DOHH2 (cell line): ENCODE results near the gene CD72.
"Not testable (repeated sequence)": the region's sequence is repeated elsewhere in the genome, so short reads cannot be mapped to it uniquely, and the experiment has no call there.

Source experiments
- H3F3A ChIP-seq: fragments of 200-600 bp; sonication (generic), shearing (Covaris generic); 2 replicates; pipeline ENCODE4 v1.6.0; 2016; ENCODE audit warnings: antibody characterized with exemption, mild to moderate bottlenecking; ENCODE audit not compliant: control insufficient read depth, insufficient read depth
- H3K27ac ChIP-seq: fragments of 200-600 bp; sonication (generic); 2 replicates; pipeline ENCODE4 v1.5.1; 2014; ENCODE audit warnings: low read depth, mild to moderate bottlenecking, low read length, moderate library complexity
- H3K27me3 ChIP-seq: fragments of 200-600 bp; sonication (generic); 2 replicates; pipeline ENCODE4 v1.6.1; 2014; ENCODE audit warnings: mild to moderate bottlenecking, low read length, mixed read lengths; ENCODE audit not compliant: control insufficient read depth
- H3K36me3 ChIP-seq: fragments of 200-600 bp; sonication (generic); 2 replicates; pipeline ENCODE4 v1.6.1; 2014; ENCODE audit warnings: mild to moderate bottlenecking, low read length, moderate library complexity, mixed read lengths; ENCODE audit not compliant: control insufficient read depth
- H3K4me1 ChIP-seq: fragments of 200-600 bp; sonication (generic); 2 replicates; pipeline ENCODE4 v1.6.1; 2014; ENCODE audit warnings: mild to moderate bottlenecking, low read length, mixed read lengths; ENCODE audit not compliant: control insufficient read depth
- H3K4me2 ChIP-seq: fragments of 200-600 bp; sonication (generic); 2 replicates; pipeline ENCODE4 v1.6.0; 2014; ENCODE audit warnings: mild to moderate bottlenecking, low read length, moderate library complexity
- H3K4me3 ChIP-seq: fragments of 200-600 bp; sonication (generic); 2 replicates; pipeline ENCODE4 v1.5.1; 2014; ENCODE audit warnings: mild to moderate bottlenecking, low read length, mixed read lengths
- H3K79me2 ChIP-seq: fragments of 200-600 bp; sonication (generic); 2 replicates; pipeline ENCODE4 v1.6.1; 2014; ENCODE audit warnings: mild to moderate bottlenecking, low read length, mixed read lengths; ENCODE audit not compliant: control insufficient read depth
- H3K9me2 ChIP-seq: fragments of 200-600 bp; sonication (generic); replicated peaks from 2 replicates; pipeline ENCODE4 v1.6.1; 2014; ENCODE audit warnings: mild to moderate bottlenecking, low read length, mixed read lengths; ENCODE audit not compliant: control insufficient read depth
- H3K9me3 ChIP-seq: fragments of 200-600 bp; sonication (generic); 2 replicates; pipeline ENCODE4 v1.6.1; 2014; ENCODE audit warnings: antibody characterized with exemption, low read length, mixed read lengths; ENCODE audit not compliant: control insufficient read depth, insufficient read depth
- H4K20me1 ChIP-seq: fragments of 200-600 bp; sonication (generic); 2 replicates; pipeline ENCODE4 v1.6.0; 2014; ENCODE audit warnings: low read depth, mild to moderate bottlenecking, antibody characterized with exemption, low read length, moderate library complexity; ENCODE audit not compliant: control insufficient read depth, insufficient read depth
- EZH2phosphoT487 ChIP-seq: fragments of 200-600 bp; sonication (generic); IDR thresholded peaks from 2 replicates; pipeline ENCODE4 v1.6.1; 2017; ENCODE audit warnings: borderline replicate concordance, mild to moderate bottlenecking, antibody characterized with exemption, low read length, moderate library complexity, mixed read lengths
- TF ChIP-seq, protein P1 (sequence below): fragments of 200-600 bp; sonication (generic); IDR thresholded peaks from one replicate; pipeline ENCODE4 v1.5.1; 2014; ENCODE audit warnings: antibody characterized with exemption, mild to moderate bottlenecking, low read depth, low read length; ENCODE audit not compliant: poor library complexity, severe bottlenecking

The CD72 gene

DNA sequence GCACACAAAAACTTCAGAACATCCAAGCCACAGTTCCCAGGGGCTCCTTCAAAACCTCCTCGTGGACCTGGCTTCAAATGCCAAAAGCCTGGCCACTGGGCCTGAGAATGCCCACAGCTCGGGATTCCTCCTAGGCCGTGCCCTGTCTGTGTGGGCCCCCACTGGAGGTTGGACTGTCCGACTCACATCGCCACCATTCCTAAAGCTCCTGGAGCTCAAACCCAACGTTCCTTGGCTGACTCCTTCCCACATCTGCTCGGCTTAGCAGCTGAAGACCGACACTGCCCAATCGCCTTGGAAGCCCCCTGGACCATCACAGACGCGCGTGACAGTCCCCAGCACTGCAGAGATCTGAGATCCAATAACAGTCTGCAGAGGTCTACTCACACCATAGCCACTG, 24.8 kb upstream of the CD72 start:
- no peak overlapping the region for H3K27ac ChIP-seq
- no peaks in the 10 kb centered on the region for H3K9me2 ChIP-seq
- TF ChIP-seq EZH2phosphoT487: no peak
- TF ChIP-seq, protein P1, sequence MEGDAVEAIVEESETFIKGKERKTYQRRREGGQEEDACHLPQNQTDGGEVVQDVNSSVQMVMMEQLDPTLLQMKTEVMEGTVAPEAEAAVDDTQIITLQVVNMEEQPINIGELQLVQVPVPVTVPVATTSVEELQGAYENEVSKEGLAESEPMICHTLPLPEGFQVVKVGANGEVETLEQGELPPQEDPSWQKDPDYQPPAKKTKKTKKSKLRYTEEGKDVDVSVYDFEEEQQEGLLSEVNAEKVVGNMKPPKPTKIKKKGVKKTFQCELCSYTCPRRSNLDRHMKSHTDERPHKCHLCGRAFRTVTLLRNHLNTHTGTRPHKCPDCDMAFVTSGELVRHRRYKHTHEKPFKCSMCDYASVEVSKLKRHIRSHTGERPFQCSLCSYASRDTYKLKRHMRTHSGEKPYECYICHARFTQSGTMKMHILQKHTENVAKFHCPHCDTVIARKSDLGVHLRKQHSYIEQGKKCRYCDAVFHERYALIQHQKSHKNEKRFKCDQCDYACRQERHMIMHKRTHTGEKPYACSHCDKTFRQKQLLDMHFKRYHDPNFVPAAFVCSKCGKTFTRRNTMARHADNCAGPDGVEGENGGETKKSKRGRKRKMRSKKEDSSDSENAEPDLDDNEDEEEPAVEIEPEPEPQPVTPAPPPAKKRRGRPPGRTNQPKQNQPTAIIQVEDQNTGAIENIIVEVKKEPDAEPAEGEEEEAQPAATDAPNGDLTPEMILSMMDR: no peak
- no peaks in the 10 kb centered on the region for H3K27me3 ChIP-seq
- H4K20me1 ChIP-seq: no peaks in the 10 kb centered on the region
- peaks cover 3% of the 10 kb centered on the region; the same call in 1 of the 2 replicates for H3K36me3 ChIP-seq
- H3K9me3 ChIP-seq: no peaks in the 10 kb centered on the region
- no peak overlapping the region for H3K4me3 ChIP-seq
- H3F3A ChIP-seq: peaks cover 12% of the 10 kb centered on the region
- H3K4me2 ChIP-seq: no peak overlapping the region
- peaks cover 40% of the 10 kb centered on the region for H3K4me1 ChIP-seq
- peaks cover 6% of the 10 kb centered on the region; the same call in 1 of the 2 replicates for H3K79me2 ChIP-seq

DNA sequence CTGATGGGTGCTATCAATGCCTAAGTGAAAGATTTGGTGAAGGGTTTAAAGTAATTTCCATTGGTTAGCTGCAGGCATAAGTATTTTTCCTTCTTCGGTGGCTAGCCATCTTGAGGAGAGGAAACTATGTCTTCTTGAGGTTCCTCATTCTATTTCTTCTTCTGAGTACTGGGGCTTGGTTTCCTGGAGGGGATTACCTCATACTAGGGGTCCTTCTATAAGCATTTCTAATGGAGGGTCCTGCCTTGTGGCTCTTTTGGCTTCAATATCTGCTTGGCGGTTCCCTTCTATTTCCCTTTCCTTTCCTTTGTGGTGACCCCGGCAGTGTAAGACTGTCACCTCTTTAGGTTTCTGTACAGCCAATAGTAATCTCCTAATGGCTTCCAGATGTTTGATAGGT, 23.3 kb upstream of the CD72 start:
- not testable (repeated sequence) for H3K4me3 ChIP-seq, H4K20me1 ChIP-seq, H3K36me3 ChIP-seq, H3K9me3 ChIP-seq, H3F3A ChIP-seq, H3K9me2 ChIP-seq, H3K27ac ChIP-seq, H3K79me2 ChIP-seq, H3K27me3 ChIP-seq, H3K4me2 ChIP-seq
- H3K4me1 ChIP-seq: peaks cover 42% of the 10 kb centered on the region

DNA sequence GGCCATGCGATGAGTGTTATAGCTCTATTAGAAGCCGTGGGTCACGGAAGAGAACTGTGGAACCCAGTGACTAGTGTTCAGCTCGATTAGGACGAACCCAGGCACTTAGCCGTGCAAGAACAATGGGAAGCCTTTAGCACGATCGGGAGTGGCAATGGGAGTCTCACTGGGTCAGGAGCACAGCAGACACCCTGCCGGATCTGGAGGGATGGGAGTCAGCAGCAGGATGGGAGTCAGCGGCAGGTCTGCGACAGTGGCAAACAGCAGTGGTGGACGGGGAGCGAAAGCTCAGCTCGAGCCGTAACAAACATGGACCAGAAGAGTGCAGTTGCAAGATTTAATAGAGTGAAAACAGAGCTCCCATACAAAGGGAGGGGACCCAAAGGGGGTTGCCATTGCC, 22.2 kb upstream of the CD72 start:
- H3K9me3 ChIP-seq, H3K36me3 ChIP-seq, H3K27ac ChIP-seq, H3K79me2 ChIP-seq, H3K9me2 ChIP-seq, H3F3A ChIP-seq, H3K4me2 ChIP-seq, H4K20me1 ChIP-seq, H3K27me3 ChIP-seq, H3K4me3 ChIP-seq: not testable (repeated sequence)
- peaks cover 49% of the 10 kb centered on the region for H3K4me1 ChIP-seq

DNA sequence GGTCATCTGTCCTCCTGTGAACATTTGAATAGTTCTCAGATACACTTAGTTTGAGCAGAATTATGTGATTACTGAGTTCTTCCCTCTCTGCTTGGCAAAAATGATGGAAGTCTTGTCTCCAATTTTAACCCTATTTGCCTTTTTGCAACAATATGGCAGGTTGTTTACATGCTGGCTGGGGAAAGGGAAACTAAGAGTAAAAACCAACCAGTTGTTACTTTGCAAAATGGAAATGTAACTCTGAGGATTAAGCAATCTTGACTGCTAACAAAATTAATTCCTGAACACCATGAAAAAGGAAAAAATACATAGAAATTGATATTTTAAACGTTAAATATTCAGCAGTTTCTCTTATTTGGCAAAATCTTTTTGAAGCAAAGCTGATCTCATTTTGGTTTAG, 21.4 kb upstream of the CD72 start:
- no peaks in the 10 kb centered on the region for H3K27me3 ChIP-seq
- peaks cover 3% of the 10 kb centered on the region; the same call in 1 of the 2 replicates for H3K36me3 ChIP-seq
- H3K4me3 ChIP-seq: no peak overlapping the region
- no peak overlapping the region for H3K27ac ChIP-seq
- H3K4me1 ChIP-seq: peaks cover 53% of the 10 kb centered on the region
- no peak for TF ChIP-seq EZH2phosphoT487
- TF ChIP-seq, protein P1: no peak
- peak overlapping the region; percentile 27; the same call in 1 of the 2 replicates for H3K4me2 ChIP-seq
- H3K9me2 ChIP-seq: no peaks in the 10 kb centered on the region
- no peaks in the 10 kb centered on the region for H4K20me1 ChIP-seq
- H3F3A ChIP-seq: peaks cover 16% of the 10 kb centered on the region
- H3K9me3 ChIP-seq: no peaks in the 10 kb centered on the region
- no peaks in the 10 kb centered on the region for H3K79me2 ChIP-seq

DNA sequence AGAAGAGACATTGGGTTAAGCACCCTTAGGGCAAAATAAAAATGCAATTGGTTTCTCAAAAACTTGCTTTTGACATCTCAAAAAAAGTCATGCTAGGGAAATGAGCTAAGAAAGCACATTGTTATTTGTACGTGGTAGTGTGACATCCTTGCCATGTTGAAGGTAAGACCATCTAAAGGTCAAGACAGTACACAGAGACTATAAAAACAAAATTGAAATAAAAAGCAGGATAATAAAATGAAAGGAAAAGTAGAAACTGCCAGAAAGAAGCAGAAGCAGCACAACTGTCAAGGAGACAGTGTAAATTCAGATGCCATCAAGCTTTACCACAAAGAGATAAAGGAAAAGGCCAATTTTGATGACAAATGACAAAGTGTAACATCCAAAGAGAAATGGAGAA, 21.0 kb upstream of the CD72 start:
- not testable (repeated sequence) for H3K9me3 ChIP-seq, H4K20me1 ChIP-seq, H3K9me2 ChIP-seq, H3K79me2 ChIP-seq, H3K36me3 ChIP-seq, H3K4me3 ChIP-seq, H3K27me3 ChIP-seq, H3K27ac ChIP-seq
- peaks cover 57% of the 10 kb centered on the region for H3K4me1 ChIP-seq
- H3K4me2 ChIP-seq: peak overlapping the region; percentile 27; the same call in 1 of the 2 replicates
- peaks cover 16% of the 10 kb centered on the region for H3F3A ChIP-seq

DNA sequence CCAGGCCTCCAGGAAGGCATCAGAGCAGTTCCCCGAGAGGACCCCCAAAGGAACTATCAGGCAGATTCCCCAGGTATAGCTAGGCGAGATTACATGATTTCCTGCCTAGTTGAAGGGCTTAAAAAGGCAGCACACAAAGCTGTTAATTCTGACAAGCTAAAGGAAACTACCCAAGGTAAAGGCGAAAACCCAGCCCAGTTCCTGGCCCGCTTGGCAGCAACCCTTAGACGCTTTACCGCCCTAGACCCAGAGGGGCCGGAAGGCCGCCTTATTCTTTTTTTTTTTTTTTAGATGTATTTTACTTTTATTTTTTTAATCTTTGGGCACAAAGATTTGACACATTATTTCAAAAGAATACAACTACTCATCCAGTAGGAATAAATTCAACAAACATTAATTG, 20.5 kb upstream of the CD72 start:
- H3F3A ChIP-seq: peaks cover 19% of the 10 kb centered on the region
- not testable (repeated sequence) for H3K27me3 ChIP-seq, H3K9me3 ChIP-seq, H3K9me2 ChIP-seq, H4K20me1 ChIP-seq, H3K36me3 ChIP-seq, H3K79me2 ChIP-seq, H3K27ac ChIP-seq, H3K4me3 ChIP-seq
- peak overlapping the region; percentile 35; the same call in 1 of the 2 replicates for H3K4me2 ChIP-seq
- peaks cover 61% of the 10 kb centered on the region for H3K4me1 ChIP-seq

DNA sequence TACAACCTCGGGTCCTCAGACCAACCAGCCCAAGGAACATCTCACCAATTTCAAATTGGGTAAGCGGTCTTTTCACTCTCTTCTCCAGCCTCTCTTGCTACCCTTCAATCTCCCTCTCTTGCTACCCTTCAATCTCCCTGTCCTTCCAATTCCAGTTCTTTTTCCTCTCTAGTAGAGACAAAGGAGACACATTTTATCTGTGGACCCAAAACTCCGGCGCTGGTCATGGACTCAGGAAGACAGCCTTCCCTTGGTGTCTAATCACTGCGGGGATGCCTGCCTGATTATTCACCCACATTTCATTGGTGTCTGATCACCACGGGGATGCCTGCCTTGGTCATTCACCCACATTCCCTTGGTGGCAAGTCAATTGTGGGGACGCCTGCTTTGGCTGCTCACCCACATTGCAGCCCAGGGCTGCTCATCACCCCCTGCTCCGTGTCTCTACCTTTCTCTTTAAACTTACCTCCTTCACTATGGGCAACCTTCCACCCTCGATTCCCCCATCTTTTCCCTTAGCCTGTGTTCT, 19.3 kb upstream of the CD72 start:
- peaks cover 65% of the 10 kb centered on the region for H3K4me1 ChIP-seq
- not testable (repeated sequence) for H3K27ac ChIP-seq, H4K20me1 ChIP-seq

More for the DNA sequence above, 19.3 kb upstream of the CD72 start:
- H3K36me3 ChIP-seq, H3K4me2 ChIP-seq, H3K79me2 ChIP-seq, H3K9me3 ChIP-seq, H3K27me3 ChIP-seq, H3K4me3 ChIP-seq, H3K9me2 ChIP-seq: not testable (repeated sequence)
- H3F3A ChIP-seq: peaks cover 22% of the 10 kb centered on the region
